ENCODE data around the gene ILDR1. TPM values are rescaled to one million over a fixed set of nuclear protein-coding genes. Genes with fewer than 3 reads are reported as not detected.
"Not testable (repeated sequence)": the region's sequence is repeated elsewhere in the genome, so short reads cannot be mapped to it uniquely, and the experiment has no call there.

Gene ILDR1
- total and polyA plus RNA-seq, 9 donors, result 0.48 to 3.0 (median 0.80) TPM; not detected in 3

DNA sequence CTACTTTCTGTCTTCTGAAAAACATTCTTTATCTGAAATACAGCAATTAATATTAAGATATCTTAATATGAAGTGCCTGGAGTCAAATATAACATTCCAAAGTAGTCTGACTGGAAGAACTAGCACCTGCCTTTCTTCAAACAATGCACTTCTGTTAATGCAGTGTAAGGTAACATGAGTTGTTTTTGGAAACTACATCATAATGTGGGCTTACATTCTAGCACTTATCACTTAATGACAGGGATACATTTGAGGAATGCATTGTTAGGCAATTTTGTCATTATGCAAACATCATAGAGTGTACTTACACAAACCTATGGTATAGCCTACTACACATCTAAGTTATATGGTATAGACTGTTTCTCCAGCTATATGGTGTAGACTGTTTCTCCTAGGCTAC is 78.6 kb downstream of the ILDR1 start:
- Histone ChIP-seq H3K4me3 (no peak overlapping the region), H3K36me3 (no peaks in the 10 kb centered on the region), H3K27ac (no peak overlapping the region), H3K27me3 (no peaks in the 10 kb centered on the region), H3K9me3 (no peaks in the 10 kb centered on the region), H3K4me1 (ENCODE audit: insufficient read depth) (no peaks in the 10 kb centered on the region)
- intact Hi-C loops (cut with DNase I), result no loop called here
- TF ChIP-seq POLR2A (IDR thresholded peaks at IDR 0.05) (no peak), EP300 (IDR thresholded peaks at IDR 0.05) (no peak)
- TF ChIP-seq, protein P1, sequence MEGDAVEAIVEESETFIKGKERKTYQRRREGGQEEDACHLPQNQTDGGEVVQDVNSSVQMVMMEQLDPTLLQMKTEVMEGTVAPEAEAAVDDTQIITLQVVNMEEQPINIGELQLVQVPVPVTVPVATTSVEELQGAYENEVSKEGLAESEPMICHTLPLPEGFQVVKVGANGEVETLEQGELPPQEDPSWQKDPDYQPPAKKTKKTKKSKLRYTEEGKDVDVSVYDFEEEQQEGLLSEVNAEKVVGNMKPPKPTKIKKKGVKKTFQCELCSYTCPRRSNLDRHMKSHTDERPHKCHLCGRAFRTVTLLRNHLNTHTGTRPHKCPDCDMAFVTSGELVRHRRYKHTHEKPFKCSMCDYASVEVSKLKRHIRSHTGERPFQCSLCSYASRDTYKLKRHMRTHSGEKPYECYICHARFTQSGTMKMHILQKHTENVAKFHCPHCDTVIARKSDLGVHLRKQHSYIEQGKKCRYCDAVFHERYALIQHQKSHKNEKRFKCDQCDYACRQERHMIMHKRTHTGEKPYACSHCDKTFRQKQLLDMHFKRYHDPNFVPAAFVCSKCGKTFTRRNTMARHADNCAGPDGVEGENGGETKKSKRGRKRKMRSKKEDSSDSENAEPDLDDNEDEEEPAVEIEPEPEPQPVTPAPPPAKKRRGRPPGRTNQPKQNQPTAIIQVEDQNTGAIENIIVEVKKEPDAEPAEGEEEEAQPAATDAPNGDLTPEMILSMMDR (IDR thresholded peaks at IDR 0.05), result no peak
- DNase-seq, result no peak

DNA sequence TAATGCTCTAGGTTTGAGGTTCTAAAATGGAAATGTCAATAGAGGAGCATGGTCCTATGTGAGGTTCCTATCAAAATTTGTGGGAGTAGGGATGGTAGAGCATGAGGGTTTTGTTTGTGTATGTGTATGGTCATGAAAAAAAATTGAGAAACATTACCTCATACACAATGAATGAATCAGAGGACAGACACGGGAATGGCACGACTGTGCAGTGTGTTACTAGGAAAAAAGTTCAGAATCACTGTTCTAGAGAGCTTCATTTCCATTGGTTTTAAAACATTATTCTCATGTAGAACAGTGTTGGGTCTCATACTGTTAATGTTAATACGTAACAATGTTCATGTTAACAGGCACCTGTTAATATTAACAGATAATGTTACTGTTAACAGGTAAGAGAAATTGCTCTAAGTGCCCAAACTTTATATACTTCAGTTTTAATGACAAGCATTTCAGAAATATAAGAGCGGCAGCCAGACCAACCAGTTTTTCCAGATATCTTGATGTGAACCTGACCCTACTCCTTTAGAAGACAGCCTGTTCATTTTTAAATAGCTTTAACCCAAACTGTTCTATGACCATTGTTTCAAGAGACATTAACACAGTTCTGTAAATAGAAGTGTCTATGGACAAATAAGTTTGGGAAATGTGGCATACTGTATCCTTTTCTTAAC is 79.8 kb downstream of the ILDR1 start:
- H3K9me3 ChIP-seq, result no peaks in the 10 kb centered on the region
- H3K4me3 ChIP-seq, result no peak overlapping the region
- no peaks in the 10 kb centered on the region for H3K27me3 ChIP-seq
- 83 to 87% (median 86%) methylated on average over 4 of the region's 4 CpGs for WGBS, 3 donors
- no peak for TF ChIP-seq EP300 (IDR thresholded peaks at IDR 0.05)
- no peak for TF ChIP-seq POLR2A (IDR thresholded peaks at IDR 0.05)
- TF ChIP-seq, protein P1 (IDR thresholded peaks at IDR 0.05), result no peak
- intact Hi-C loops (cut with DNase I), result no loop called here
- no peak overlapping the region for H3K27ac ChIP-seq
- no peaks in the 10 kb centered on the region for H3K36me3 ChIP-seq
- H3K4me1 ChIP-seq (ENCODE audit: insufficient read depth), result no peaks in the 10 kb centered on the region
- DNase-seq, result no peak

DNA sequence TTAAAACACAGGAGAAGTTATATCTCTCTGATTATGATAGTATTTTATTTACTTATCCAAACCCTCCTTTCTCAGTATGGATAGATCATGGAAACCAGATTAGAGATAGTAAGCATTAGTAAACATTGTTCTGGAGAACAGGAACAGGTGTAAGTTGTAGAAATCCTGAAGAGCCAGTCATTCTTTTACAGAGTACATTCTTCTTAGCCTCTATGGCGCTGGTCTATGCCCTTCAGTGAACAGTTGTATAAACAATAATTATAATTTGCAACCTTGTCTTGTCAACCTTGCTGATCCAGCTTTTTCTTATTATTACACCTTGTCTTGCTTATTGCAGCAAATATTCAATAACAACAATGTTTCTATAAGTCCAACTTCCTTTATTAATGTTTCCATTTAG is 80.5 kb downstream of the ILDR1 start:
- intact Hi-C loops (cut with DNase I), result no loop called here
- Histone ChIP-seq H3K4me1 (ENCODE audit: insufficient read depth) (no peaks in the 10 kb centered on the region), H3K9me3 (no peaks in the 10 kb centered on the region), H3K4me3 (no peak overlapping the region), H3K27ac (no peak overlapping the region), H3K27me3 (no peaks in the 10 kb centered on the region), H3K36me3 (no peaks in the 10 kb centered on the region)
- DNase-seq, result no peak
- TF ChIP-seq, protein P1 (IDR thresholded peaks at IDR 0.05), result no peak
- TF ChIP-seq POLR2A (IDR thresholded peaks at IDR 0.05) (no peak), EP300 (IDR thresholded peaks at IDR 0.05) (no peak)
- WGBS, 3 donors, result 85 to 89% (median 89%) methylated on average over 1 of the region's 1 CpG

DNA sequence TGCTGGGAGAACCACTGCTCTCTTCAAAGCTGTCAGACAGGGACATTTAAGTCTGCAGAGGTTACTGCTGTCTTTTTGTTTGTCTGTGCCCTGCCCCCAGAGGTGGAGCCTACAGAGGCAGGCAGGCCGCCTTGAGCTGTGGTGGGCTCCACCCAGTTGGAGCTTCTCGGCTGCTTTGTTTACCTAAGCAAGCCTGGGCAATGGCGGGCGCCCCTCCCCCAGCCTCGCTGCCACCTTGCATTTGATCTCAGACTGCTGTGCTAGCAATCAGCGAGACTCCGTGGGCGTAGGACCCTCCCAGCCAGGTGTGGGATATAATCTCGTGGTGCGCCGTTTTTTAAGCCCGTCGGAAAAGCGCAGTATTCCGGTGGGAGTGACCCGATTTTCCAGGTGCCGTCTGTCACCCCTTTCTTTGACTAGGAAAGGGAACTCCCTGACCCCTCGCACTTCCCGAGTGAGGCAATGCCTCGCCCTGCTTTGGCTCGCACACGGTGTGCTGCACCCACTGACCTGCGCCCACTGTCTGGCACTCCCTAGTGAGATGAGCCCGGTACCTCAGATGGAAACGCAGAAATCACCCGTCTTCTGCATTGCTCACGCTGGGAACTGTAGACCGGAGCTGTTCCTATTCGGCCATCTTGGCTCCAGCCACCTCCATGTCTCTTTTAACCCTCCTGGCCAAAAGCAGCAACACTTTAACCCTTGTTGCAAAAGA is 83.7 kb downstream of the ILDR1 start:
- H3K27me3 ChIP-seq; H3K4me3 ChIP-seq; H3K9me3 ChIP-seq; intact Hi-C loops (cut with DNase I); H3K27ac ChIP-seq; DNase-seq; H3K36me3 ChIP-seq; H3K4me1 ChIP-seq (ENCODE audit: insufficient read depth): not testable (repeated sequence)
- WGBS, 3 donors, result 87 to 90% (median 89%) methylated on average over 29 of the region's 29 CpGs

Small RNAs within 50 kb of the gene (small RNA-seq; reads per million reads assigned to genes)
- gene RF00019, result not detected

Other genes starting within 250 kb of the ILDR1 start
- gene IQCB1, start 187.2 kb downstream of the ILDR1 start, total RNA-seq, result 10 to 100 TPM; 17.2 to 28.2 (median 21.3) TPM
- gene IQCB1, start 187.2 kb downstream of the ILDR1 start, polyA plus RNA-seq, result 10 to 100 TPM; 15.3 to 15.4 TPM
- 1 to 10 TPM in 6 of 7 donors, under 1 TPM in 1; 0.83 to 6.1 (median 2.7) TPM for gene EAF2, start 187.0 kb downstream of the ILDR1 start, total RNA-seq
- 1 to 10 TPM; 2.3 to 2.6 TPM for gene EAF2, start 187.0 kb downstream of the ILDR1 start, polyA plus RNA-seq
- gene SLC15A2, start 127.8 kb downstream of the ILDR1 start, total RNA-seq, result 1 to 10 TPM in 6 of 7 donors, under 1 TPM in 1; 0.61 to 9.4 (median 1.5) TPM
- gene SLC15A2, start 127.8 kb downstream of the ILDR1 start, polyA plus RNA-seq, result 1 to 10 TPM in 1 of 2 donors, under 1 TPM in 1; 0.23 to 2.5 TPM
- 1 to 10 TPM; 1.5 to 4.8 (median 3.5) TPM for gene CD86, start 33.1 kb upstream of the ILDR1 start, total RNA-seq
- 1 to 10 TPM in 1 of 2 donors, under 1 TPM in 1; 0.85 to 8.7 TPM for gene CD86, start 33.1 kb upstream of the ILDR1 start, polyA plus RNA-seq
- 1 to 10 TPM in 1 of 7 donors, under 1 TPM in 6; 0.08 to 2.6 (median 0.13) TPM for gene CASR, start 161.4 kb upstream of the ILDR1 start, total RNA-seq
- gene CASR, start 161.4 kb upstream of the ILDR1 start, polyA plus RNA-seq, result 1 to 10 TPM in 1 of 2 donors, under 1 TPM in 1; 0.67 to 1.5 TPM